HEK293 (cell line): ENCODE measurements around the gene CORO1C.

ENCODE experiments used
- CTCF ChIA-PET: fragments of 350-600 bp; formaldehyde crosslinking; extraction: SDS; loops from one replicate; lab custom pipeline; 2021; ENCODE audit warnings: antibody characterized with exemption; lab: Yijun Ruan, JAX
- POLR2A ChIA-PET: fragments of 300-600 bp; formaldehyde crosslinking; extraction: SDS; loops from one replicate; lab custom pipeline; 2020; ENCODE audit warnings: antibody characterized with exemption, inconsistent platforms; lab: Yijun Ruan, JAX
- H3K27ac ChIP-seq: fragments of 200-500 bp; sonication (Bioruptor generic); 2 replicates; pipeline ENCODE4 v1.5.1; 2014; ENCODE audit warnings: low read depth, low read length, control low read depth, inconsistent platforms; ENCODE audit errors: extremely low read depth
- H3K36me3 ChIP-seq, 2 experiments: fragments of 200-500 bp in 1 of 2; sonication (Bioruptor generic) in 1 of 2; 1 replicate in 1 of 2; 2 replicates in 1 of 2; pipeline ENCODE4 v1.5.1; 2014 to 2017; ENCODE audit warnings: inconsistent platforms in 2 of 2, low read length in 2 of 2; ENCODE audit not compliant: control insufficient read depth in 2 of 2, insufficient read depth in 1 of 2
- H3K4me1 ChIP-seq: fragments of 200-500 bp; sonication (Bioruptor generic); 2 replicates; pipeline ENCODE4 v1.5.1; 2014; ENCODE audit warnings: mild to moderate bottlenecking, low read length, inconsistent platforms; ENCODE audit not compliant: control insufficient read depth, insufficient read depth
- H3K4me3 ChIP-seq: 2 replicates; pipeline ENCODE4 v1.5.1; 2011; ENCODE audit warnings: low read depth, mild to moderate bottlenecking, control low read depth, low read length, moderate library complexity
- H3K9me3 ChIP-seq: fragments of 200-500 bp; sonication (Bioruptor generic); 2 replicates; pipeline ENCODE4 v1.5.1; 2014; ENCODE audit warnings: low read depth, low read length, inconsistent platforms; ENCODE audit not compliant: control insufficient read depth, insufficient read depth
- PRDM10 ChIP-seq: fragments of 450-650 bp; formaldehyde crosslinking; IDR thresholded peaks from 2 replicates; pipeline ENCODE4 v1.5.1; 2016; ENCODE audit warnings: missing biosample characterization, missing genetic modification characterization
- ZBTB49 ChIP-seq: fragments of 450-650 bp; formaldehyde crosslinking; IDR thresholded peaks from 2 replicates; pipeline ENCODE4 v1.5.1; 2016; ENCODE audit warnings: missing biosample characterization, missing genetic modification characterization, low read depth
- ZBTB8A ChIP-seq: fragments of 450-650 bp; formaldehyde crosslinking; IDR thresholded peaks from 2 replicates; pipeline ENCODE4 v1.5.1; 2016; ENCODE audit warnings: missing biosample characterization, missing genetic modification characterization
- ZFP37 ChIP-seq: fragments of 450-650 bp; formaldehyde crosslinking; IDR thresholded peaks from 2 replicates; pipeline ENCODE4 v1.5.1; 2016; ENCODE audit warnings: missing biosample characterization, missing genetic modification characterization
- ZIC2 ChIP-seq: fragments of 450-650 bp; formaldehyde crosslinking; IDR thresholded peaks from 2 replicates; pipeline ENCODE4 v1.5.1; 2016; ENCODE audit warnings: missing biosample characterization, missing genetic modification characterization
- ZNF18 ChIP-seq: fragments of 450-650 bp; formaldehyde crosslinking; IDR thresholded peaks from 2 replicates; pipeline ENCODE4 v1.5.1; 2016; ENCODE audit warnings: missing biosample characterization, missing genetic modification characterization
- ZNF510 ChIP-seq: fragments of 450-650 bp; formaldehyde crosslinking; IDR thresholded peaks from 2 replicates; pipeline ENCODE4 v1.5.1; 2018; ENCODE audit warnings: mild to moderate bottlenecking, missing genetic modification characterization, missing biosample characterization; ENCODE audit not compliant: insufficient replicate concordance
- ZNF571 ChIP-seq: fragments of 450-650 bp; formaldehyde crosslinking; IDR thresholded peaks from 2 replicates; pipeline ENCODE4 v1.5.0; 2017; ENCODE audit warnings: missing biosample characterization, missing genetic modification characterization
- ZNF768 ChIP-seq: fragments of 450-650 bp; formaldehyde crosslinking; IDR thresholded peaks from 2 replicates; pipeline ENCODE4 v1.5.1; 2018; ENCODE audit warnings: missing biosample characterization, mild to moderate bottlenecking, missing genetic modification characterization
- ZNF837 ChIP-seq: fragments of 450-650 bp; formaldehyde crosslinking; IDR thresholded peaks from 2 replicates; pipeline ENCODE4 v1.5.1; 2016; ENCODE audit warnings: missing biosample characterization, missing genetic modification characterization

Gene CORO1C

GRCh38 chr12:108623577-108623976 is 107.7 kb downstream of the CORO1C start:
- Histone ChIP-seq H3K27ac (no peak overlapping the region), H3K4me3 (no peak overlapping the region), H3K36me3 (no peaks in the 10 kb centered on the region), H3K9me3 (no peaks in the 10 kb centered on the region), H3K4me1 (no peaks in the 10 kb centered on the region)
- ChIA-PET CTCF (no interaction called here), POLR2A (no interaction called here)
- TF ChIP-seq ZFP37 (tag by site-specific recombination) (no peak), ZNF837 (no peak), ZNF18 (tag by site-specific recombination) (no peak), PRDM10 (tag by site-specific recombination) (no peak), ZBTB8A (tag by site-specific recombination) (no peak), ZBTB49 (tag by site-specific recombination) (no peak), ZNF571 (tag by site-specific recombination) (no peak), ZNF510 (tag by site-specific recombination) (no peak), ZNF768 (tag by site-specific recombination) (no peak)

GRCh38 chr12:108622921-108623514 is 108.3 kb downstream of the CORO1C start:
- TF ChIP-seq ZIC2 (tag by site-specific recombination): 0 out of 2 replicates have a peak, but pooled peaks have one; percentile 16
- no peak for TF ChIP-seq ZBTB49 (tag by site-specific recombination)
- H3K27ac ChIP-seq: no peak overlapping the region
- POLR2A ChIA-PET: no interaction called here
- H3K4me1 ChIP-seq: no peaks in the 10 kb centered on the region
- no peak overlapping the region for H3K4me3 ChIP-seq
- CTCF ChIA-PET: interaction anchor here (1.1 to 1.3 kb wide), 2 partner anchors 18 to 181 kb away, joined by 3 to 4 read pairs; no protein-coding TSS in a partner anchor
- H3K9me3 ChIP-seq: no peaks in the 10 kb centered on the region
- H3K36me3 ChIP-seq: no peaks in the 10 kb centered on the region
